Adipose tissue (tissue), 3 donors: ENCODE data around the gene DHX34. TPM values are rescaled to one million over a fixed set of nuclear protein-coding genes. Genes with fewer than 3 reads are reported as not detected.
"Not testable (repeated sequence)": the region's sequence is repeated elsewhere in the genome, so short reads cannot be mapped to it uniquely, and the experiment has no call there.

Experiments used
- H3K27ac ChIP-seq: one replicate; pipeline ENCODE4 v1.5.1; 2013; ENCODE audit warnings: low read depth, low read length
- WGBS, 3 donors: extraction: QIAGEN DNeasy Blood & Tissue Kit; methylation state at CpG; one replicate each; pipeline ENCODE4 v1.1.7; 2013; 5-methylcytosine and 5-hydroxymethylcytosine counted together
- polyA plus RNA-seq, 3 donors: library from polyadenylated mRNA; stranded (reverse); fragments of 200-250 nt; gene quantifications; one replicate each; pipeline ENCODE4 v1.2.3, GENCODE V29; 2013
- donor health status: healthy with polysubstance abuse.
- donor health status: Bipolar disorder and iron deficiency.
- donor health status: healthy.

The DHX34 gene
- polyA plus RNA-seq, 3 donors, result 5.6 to 11.0 (median 7.4) TPM

DNA sequence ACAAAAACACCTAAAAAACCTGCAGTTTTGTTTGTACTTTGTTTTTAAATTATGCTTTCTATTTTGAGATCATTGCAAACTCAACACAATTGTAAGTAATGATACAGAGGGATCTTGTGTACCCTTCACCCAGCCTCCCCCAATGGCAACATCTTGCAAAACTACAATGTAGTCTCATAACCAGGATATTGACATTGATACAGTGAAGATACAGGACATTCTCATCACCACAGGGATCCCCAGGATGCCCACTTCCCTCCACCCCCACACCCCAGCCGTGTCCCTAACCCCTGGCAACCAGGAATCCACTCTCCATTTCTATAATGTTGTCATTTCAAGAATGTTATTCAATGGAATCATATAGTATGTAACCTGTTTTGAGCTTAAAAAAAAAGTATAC, 27.5 kb upstream of the DHX34 start:
- WGBS, 3 donors, result 88 to 91% (median 90%) methylated on average over 1 of the region's 1 CpG
- no peak overlapping the region for H3K27ac ChIP-seq

DNA sequence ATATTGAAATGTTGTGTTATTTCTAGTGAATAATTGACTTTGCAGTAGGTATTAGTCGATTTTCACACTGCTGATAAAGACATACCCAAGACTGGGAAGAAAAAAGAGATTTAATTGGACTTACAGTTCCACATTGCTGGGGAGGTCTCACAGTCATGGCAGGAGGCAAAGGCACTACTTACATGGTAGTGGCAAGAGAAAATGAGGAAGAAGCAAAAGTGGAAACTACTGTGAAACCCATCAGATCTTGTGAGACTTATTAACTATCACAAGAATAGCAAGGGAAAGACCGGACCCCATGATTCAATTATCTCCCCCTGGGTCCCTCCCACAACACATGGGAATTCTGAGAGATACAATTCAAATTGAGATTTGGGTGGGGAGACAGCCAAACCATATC, 27.1 kb upstream of the DHX34 start:
- no peak overlapping the region for H3K27ac ChIP-seq
- WGBS, 3 donors, result 68 to 87% (median 77%) methylated on average over 2 of the region's 2 CpGs

DNA sequence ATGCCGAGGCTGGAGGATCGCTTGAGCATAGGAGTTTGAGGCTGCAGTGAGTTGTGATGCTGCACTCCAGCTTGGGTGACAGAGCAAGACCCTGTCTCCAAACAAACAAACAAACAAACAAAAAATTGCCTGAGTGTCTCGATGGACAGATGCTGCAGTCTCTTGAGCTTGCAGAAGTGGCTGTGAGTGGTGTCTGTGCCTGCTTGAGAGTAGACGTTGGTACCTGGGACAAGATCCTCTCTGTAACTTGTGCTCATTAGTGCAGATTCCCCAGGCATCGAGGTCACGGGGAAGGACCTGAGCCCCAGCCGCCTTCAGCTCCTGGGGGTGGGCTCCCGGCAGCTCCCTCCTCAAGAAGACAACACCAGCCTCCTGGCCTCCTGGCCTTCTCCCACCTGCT, 25.7 kb upstream of the DHX34 start:
- H3K27ac ChIP-seq, result no peak overlapping the region
- WGBS, 3 donors, result 67 to 74% (median 73%) methylated on average over 8 of the region's 8 CpGs

DNA sequence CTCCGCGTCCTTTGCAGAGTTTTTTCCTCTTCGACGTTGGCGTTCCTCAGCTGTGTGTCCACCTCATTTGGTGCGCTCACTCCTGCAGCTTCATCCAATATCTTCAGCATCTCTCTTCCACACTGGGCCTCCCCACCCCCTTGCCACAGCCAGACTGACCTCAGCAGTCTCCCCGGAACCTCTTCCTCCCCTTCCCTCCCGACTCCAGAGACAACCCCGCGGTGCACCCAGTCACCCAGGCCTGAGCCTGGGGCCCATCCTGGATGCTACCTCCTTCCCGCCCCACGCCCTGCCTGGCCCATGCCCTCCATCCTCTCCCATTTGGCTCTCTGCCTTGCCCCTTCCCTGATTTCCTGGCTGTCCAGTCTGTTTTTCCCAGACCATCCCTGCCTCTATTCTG, 25.2 kb upstream of the DHX34 start:
- no peak overlapping the region for H3K27ac ChIP-seq
- WGBS, 3 donors, result 74 to 83% (median 79%) methylated on average over 11 to 12 of the region's 12 CpGs

DNA sequence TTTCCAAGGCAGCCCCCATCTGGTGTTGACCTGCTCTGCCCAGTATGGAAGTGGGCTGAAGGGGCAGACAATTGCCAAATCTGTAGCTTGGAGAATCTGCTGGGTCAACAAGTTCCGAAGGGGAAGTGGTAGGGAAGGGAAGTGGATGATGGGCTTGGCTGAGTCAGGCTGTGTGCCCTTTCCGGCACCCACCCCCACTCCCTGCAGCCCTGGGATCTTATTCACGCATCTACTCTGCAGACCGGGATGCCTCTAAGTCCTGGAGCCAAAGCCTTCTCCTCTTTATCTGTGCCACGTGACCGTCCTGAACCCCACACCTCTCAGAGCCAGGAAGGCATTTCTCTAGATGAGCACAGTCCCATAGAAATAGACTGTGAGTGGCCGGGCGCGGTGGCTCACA, 24.6 kb upstream of the DHX34 start:
- 36 to 64% (median 48%) methylated on average over 9 of the region's 9 CpGs for WGBS, 3 donors
- H3K27ac ChIP-seq, result no peak overlapping the region

DNA sequence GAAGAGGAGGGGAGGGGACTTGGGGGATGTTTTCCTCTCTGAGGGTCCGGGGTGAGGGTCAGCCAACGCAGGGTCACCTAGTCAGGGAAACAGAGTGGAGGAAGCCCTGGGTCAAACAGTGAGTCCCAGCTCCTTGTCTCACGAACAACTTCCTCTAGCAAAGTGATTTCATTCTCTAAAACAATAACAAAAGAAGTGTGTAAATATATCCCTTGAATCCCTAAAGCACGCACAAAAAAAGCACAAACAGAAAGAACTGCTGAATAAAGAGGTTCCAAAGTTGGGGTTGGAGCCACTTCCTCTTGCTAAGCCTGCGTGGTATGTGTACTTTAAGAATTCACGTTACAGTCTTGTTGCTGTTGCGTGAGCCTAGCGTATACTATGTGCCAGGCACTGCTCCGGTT, 18.6 kb upstream of the DHX34 start:
- 28 to 49% (median 30%) methylated on average over 9 of the region's 9 CpGs for WGBS, 3 donors
- H3K27ac ChIP-seq, result no peak overlapping the region

DNA sequence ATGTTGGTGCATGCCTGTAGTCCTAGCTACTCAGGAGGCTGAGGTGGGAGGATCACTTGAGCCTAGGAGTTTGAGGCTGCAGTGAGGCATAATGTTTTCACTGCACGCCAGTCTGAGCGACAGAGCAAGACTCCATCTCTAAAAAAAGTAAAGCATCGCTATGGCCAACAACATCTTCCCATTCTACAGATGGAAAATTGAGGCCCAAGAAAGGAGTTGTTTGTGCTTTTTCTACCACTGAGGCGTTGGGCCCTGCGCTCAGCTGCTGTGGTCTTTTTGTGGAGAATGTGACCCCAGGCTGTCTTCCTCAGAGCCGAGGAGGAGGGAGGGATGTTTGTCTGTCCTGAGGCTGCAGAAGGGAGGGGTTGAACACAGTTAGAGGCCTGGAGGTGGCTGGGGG, 17.6 kb upstream of the DHX34 start:
- peak overlapping the region; percentile 64 for H3K27ac ChIP-seq
- 76 to 93% (median 91%) methylated on average over 6 of the region's 6 CpGs for WGBS, 3 donors

DNA sequence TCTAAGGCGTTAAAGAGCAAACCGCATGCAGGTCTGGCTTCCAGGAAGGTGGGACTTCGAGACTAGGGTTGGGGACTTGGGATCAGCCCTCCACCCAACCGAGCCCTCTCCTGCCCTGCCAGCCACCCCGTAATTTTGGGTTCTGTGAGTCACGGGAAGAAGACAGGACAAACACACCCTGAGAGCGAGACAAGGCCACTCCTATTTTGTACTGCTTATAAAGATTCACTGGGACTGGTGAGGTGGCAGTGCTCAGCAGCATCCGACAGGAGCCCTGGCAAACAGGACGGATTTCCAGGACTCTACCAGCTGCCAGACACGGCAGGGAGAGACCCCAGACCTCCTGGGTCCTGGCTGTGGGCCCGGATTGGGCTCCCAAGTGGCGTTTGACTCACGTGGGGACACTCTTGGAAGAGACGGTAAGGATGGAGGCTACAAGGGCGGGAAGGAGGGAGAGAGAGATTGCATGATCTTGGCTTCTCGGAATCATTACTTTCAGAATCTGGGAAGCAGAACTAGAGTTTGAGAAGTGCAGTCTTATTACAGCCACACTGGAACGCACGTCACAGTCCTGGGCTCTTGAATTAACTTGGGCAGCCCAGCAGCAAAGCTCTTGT, 17.1 kb upstream of the DHX34 start, which contains the start of gene C5AR2:
Gene C5AR2 (plus strand): TSS at position 245 of the 617 bp plus-strand sequence. CDS start 8,625 bp downstream, outside the sequence.
- 48 to 54% (median 51%) methylated on average over 18 of the region's 18 CpGs for WGBS, 3 donors
- peak within 1 kb of the TSS; percentile 64 for H3K27ac ChIP-seq

DNA sequence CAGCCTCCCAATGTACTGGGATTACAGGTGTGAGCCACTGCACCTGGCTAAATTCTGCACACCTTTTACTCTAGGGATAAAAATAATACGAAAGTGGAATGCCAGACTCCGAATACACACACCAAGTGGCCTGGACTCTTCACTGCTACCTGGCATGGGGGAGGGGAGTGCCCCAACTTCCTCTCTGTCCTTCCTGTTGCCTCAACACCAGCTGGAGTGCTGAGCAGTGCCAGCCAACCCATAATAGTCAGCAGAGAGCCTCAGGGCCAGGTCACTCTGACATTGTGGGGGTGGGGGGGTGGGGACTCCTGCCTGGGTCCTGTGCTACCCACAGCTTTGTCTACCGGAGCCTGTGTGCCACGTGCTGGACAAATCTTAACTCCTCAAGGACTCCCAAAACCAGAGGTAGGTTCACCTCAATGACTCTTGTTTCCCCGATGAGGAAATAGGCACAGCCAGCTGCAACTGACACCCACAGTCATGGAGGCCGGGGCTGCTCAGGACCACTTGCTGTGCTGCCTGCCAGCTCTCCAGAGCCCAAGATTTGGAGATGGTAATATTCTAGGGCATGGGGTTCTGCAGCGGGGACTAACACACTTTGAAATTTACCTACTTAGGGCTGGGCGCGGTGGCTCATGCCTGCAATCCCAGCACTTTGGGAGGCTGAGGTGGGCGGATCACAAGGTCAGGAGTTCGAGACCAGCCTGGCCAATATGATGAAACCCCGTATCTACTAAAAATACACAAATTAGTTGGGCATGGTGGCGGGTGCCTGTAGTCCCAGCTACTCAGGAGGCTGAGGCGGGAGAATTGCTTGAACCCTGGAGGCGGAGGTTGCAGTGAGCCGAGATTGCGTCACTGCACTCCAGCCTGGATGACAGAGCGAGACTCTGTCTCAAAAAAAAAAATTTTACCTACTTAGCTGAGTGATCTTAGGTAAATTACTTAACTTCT, 12.1 kb upstream of the DHX34 start:
- WGBS, 3 donors, result 58 to 69% (median 66%) methylated on average over 18 of the region's 18 CpGs
- peak overlapping the region; percentile 74 for H3K27ac ChIP-seq

DNA sequence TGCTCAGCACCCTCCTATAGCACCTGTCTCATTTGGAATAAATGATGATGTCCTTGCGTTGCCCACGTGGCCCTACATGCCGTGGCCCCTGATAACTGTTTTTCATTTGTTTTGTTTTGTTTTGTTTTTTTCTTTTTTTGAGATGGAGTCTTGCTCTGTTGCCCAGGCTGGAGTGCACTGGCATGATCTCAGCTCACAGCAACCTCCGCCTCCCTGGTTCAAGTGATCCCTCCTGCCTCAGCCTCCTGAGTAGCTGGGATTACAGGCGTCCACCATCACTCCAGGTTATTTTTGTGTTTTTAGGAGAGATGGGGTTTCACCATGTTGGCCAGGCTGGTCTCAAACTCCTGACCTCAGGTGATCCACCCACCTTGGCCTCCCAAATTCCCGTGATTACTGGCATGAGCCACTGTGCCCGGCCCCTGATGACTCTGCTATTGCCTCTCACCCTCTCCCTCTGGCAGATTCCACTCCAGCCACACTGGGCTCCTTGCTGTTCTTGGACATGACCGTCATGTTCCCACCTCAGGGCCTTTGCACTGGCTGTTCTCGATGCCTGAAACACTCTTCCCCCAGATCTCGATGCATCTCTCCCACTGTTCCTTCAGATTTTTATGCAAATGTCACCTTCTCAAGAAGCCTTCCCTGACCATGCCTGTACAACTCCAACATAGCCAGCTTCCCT, 9.8 kb upstream of the DHX34 start:
- H3K27ac ChIP-seq, result no peak overlapping the region
- WGBS, 3 donors, result 69 to 83% (median 80%) methylated on average over 10 of the region's 10 CpGs

DNA sequence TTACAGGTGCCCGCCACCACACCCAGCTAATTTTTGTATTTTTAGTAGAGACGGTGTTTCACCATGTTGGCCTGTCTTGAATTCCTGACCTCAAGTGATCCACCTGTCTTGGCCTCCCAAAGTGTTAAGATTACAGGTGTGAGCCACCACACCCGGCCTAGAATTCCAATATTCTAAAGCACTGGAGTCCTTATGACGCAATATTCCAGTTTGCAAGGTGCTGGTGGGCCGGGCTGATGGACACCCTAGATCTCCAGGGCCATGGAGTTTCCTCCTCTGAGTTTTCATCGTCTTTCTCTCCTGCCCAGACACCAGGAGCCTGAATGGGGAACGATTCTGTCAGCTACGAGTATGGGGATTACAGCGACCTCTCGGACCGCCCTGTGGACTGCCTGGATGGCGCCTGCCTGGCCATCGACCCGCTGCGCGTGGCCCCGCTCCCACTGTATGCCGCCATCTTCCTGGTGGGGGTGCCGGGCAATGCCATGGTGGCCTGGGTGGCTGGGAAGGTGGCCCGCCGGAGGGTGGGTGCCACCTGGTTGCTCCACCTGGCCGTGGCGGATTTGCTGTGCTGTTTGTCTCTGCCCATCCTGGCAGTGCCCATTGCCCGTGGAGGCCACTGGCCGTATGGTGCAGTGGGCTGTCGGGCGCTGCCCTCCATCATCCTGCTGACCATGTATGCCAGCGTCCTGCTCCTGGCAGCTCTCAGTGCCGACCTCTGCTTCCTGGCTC, 8.5 kb upstream of the DHX34 start:
- no peak overlapping the region for H3K27ac ChIP-seq
- 90 to 94% (median 91%) methylated on average over 28 to 29 of the region's 29 CpGs for WGBS, 3 donors

DNA sequence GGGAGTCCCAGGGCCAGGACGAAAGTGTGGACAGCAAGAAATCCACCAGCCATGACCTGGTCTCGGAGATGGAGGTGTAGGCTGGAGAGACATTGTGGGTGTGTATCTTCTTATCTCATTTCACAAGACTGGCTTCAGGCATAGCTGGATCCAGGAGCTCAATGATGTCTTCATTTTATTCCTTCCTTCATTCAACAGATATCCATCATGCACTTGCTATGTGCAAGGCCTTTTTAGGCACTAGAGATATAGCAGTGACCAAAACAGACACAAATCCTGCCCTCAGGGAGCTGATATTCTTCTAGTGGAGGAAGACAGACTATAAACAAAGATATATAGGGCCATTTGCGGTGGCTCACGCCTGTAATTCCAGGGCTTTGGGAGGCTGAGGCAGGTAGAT, 7.4 kb upstream of the DHX34 start:
- H3K27ac ChIP-seq, result no peak overlapping the region
- 92 to 98% (median 93%) methylated on average over 4 of the region's 4 CpGs for WGBS, 3 donors

DNA sequence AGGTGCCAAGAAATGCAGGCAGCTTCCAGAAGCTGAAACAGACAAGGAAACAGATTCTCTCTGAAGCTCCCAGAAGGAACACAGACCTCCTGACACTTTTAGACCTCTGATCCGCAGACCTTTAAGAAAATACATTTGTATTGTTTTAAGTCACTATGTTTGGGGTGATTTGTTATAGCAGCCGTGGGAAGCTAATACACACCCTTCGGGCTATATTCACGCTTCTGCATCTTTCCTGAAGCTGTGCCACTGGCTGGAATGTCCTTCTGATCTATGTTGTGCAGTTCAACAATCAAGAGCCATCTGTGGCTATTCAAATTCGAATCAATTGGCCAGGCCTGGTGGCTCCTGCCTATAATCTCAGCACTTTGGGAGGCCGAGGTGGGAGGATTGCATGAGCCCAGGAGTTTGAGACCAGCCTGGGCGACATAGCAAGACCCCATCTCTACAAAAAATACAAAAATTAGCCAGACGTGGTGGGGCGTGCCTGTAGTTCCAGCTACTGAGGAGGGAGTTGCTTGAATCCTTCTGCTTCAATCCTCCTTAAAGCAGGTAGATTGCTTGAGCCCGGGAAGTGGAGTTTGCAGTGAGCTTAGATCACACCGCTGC, 5.8 kb upstream of the DHX34 start:
- H3K27ac ChIP-seq, result no peak overlapping the region
- 85 to 91% (median 89%) methylated on average over 11 of the region's 11 CpGs for WGBS, 3 donors

DNA sequence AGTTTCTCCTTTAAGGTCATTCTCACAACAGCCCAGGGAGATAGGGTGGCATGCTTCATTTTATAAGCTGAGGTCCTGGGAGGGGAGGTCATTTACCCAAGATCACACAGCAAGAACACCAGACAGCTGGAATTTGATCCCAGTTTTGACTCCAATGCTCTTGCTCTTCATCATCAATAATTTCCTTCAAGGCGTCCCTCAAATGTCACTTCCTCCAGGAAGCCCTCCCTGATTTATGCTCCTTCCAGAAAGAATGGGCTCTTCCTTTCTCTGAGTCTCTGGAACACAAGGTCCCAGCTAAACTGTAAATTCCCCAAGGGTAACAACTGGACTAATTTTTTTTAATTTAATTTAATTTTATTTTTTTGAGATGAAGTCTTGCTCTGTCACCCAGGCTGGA, 4.7 kb upstream of the DHX34 start:
- H3K27ac ChIP-seq, result no peak overlapping the region
- 78 to 91% (median 88%) methylated on average over 1 of the region's 1 CpG for WGBS, 3 donors

DNA sequence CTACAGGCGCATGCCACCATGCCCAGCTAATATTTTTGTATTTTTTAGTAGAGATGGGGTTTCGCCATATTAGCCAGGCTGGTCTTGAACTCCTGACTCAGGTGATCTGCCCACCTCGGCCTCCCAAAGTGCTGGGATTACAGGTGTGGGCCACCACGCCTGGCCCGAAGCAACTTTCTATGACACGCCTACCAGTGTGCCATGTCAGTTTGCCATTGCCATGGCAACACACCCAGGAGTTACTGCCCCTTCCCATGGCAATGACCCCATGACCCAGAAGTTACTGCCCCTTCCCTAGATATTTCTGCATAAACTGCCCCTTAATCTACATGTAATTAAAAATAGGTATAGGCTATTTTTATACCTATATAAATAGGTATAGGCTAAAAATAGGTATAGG, 3.1 kb upstream of the DHX34 start:
- WGBS, 3 donors, result 89 to 95% (median 93%) methylated on average over 6 of the region's 6 CpGs
- not testable (repeated sequence) for H3K27ac ChIP-seq

DNA sequence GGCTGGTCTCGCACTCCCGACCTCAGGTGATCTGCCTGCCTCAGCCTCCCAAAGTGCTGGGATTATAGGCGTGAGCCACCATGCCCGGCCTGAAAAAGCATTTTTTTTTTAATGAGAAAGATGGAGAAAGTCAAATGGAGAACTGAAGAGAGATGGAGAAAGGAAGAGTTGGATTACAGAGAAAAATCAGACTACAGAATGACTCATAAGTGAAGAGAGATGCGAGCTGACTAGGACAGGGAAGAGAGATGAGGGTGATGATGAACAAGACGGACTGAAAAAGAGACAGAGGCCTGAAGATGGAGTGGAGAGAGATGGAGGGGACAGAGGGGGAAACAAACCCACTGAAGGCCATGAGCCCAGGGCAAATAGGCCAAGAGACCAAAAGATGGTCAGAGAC, 1.5 kb downstream of the DHX34 start:
- no peak overlapping the region for H3K27ac ChIP-seq
- WGBS, 3 donors, result 88 to 92% (median 89%) methylated on average over 6 of the region's 6 CpGs

DNA sequence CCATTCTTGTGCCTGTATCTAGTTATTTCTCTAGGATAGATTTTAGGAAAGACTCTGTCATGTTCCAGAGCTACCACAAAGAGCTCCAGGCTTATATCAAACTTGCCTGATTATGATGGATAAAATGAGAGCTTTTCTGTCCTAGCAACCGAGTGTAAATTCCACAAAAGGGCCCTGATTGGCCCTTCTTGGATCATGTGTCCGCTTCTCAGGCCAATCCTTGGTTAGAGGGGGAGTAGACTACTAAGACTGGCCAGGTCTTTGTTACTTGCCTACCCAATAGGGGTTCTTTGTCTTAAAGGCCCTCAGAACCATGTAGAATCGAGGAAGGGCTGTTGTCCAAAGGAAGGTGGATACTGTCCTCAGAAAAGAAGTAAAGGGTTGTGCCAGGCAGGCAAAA, 2.4 kb downstream of the DHX34 start:
- 82 to 89% (median 83%) methylated on average over 3 of the region's 3 CpGs for WGBS, 3 donors
- no peak overlapping the region for H3K27ac ChIP-seq

DNA sequence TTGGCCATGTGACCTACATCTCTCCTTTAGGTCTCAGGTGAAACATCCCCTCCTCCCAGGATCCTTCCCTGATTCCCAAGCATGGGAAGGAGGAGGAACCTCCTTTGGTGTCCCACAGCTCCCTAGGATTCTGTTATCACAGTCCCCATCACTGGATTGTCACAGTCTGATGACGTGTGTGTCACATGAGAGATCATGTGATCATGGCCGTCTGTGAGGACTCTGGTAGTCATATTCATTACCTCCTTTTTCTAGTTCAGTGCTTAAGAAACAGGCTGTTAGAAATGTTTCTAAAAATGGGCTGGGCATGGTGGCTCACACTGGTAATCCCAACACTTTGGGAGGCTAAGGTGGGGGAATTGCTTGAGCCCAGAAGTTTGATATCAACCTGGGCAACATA, 3.0 kb downstream of the DHX34 start:
- WGBS, 3 donors, result 53 to 68% (median 54%) methylated on average over 2 of the region's 2 CpGs
- no peak overlapping the region for H3K27ac ChIP-seq
